Ureter (tissue), 1 donor: ENCODE measurements around the gene LMTK3. TPM values are rescaled to one million over a fixed set of nuclear protein-coding genes. Genes with fewer than 3 reads are reported as not detected.

Experiments
- DNase-seq: peaks from one replicate; pipeline ENCODE4 v3.0.0-alpha.2; 2020; ENCODE audit warnings: low spot score
- total RNA-seq: library from RNA; stranded (reverse); gene quantifications from one replicate; pipeline ENCODE4 v1.2.4, GENCODE V29; 2023
- donor health status: DM: yes; HTN: yes; CAD: no.

The LMTK3 gene
- total RNA-seq, 1 donor from 2014 or later, result 5.1 TPM

DNA sequence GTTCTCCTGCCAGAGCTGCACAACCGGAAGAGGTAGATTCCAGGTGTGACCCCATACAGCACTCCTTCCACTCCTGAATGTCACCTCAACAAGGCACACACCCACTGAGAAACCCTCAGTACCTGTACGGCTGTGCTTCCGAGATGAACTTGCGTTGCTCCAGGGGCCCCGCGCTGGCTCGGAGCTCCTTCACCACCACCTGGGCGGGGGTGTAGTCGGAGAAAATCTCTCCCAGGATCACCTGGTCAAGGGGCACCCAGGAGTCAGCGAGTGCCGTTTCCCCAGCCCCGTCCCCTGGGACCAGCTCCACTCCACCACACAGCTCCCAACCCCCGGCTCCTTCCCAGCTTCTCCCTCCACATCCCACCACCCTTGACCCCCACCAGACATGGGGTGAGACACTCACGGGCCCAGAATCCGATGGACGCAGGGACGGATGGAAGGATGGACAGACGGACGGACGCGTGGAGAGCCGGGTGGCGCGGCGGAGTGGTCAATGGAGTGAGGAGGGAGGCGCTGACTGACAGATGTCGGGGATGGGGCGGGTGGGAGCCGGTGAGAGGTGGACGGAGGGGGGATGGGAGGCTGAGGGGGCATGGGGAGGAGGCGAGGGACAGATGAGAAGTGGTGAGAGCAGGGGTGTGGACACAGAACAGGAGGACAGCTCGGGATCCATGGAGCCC lies 2.8 kb downstream of the LMTK3 start:
- no peak for DNase-seq

DNA sequence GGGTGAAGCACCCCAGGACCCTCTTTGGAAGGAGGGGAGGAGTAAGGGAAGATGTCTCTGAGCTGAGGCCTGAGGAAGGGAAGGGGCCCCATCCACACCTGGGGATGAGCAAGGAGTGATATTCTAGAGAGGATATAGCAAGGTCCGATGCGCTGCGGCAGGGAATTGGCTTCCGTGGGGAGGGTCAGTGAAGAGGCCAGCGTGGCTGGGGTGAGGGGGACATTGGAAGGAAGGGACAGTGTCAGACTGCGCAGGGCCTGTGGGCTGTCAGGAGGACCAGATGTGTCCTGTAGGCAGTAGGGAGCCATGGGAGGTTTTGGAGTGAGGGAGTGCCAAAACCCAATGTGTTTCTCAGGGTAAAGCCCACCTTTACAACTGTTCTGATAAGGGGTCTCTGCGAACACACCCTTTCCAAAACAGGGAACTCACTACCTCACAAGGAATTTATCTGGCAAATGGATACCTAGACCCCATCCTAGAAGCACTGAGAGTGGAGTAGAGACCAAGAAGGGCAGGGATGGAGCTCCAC lies 3.7 kb downstream of the LMTK3 start:
- DNase-seq, result no peak

DNA sequence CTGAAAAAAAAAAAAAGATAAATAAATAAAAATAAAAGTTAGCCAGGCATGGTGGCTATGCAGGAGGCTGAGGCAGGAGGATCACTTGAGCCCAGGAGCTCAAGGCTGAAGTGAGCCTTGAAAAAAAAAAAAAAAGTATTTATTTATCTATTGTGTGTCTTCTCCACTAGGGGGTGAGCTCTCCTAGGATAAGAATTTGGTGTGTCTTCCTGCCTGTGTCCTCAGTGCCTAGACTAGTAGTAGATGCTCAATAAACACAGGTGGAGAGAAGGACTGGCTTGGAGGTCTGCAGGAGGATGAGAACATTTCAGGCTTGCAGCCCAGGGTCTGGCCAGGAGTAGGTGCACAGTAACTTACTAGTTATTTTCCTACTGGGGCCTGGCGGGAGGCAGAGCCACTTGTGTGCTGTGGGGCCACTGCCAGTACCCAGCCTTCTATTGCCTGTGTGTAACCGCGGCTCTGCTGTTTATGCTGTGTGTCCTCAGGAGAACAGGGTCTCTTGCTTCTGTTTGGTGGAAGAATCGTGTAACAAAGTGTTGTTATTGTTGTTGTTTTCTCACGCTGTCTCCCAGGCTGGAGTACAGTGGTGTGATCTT lies 5.4 kb downstream of the LMTK3 start:
- DNase-seq, result no peak

DNA sequence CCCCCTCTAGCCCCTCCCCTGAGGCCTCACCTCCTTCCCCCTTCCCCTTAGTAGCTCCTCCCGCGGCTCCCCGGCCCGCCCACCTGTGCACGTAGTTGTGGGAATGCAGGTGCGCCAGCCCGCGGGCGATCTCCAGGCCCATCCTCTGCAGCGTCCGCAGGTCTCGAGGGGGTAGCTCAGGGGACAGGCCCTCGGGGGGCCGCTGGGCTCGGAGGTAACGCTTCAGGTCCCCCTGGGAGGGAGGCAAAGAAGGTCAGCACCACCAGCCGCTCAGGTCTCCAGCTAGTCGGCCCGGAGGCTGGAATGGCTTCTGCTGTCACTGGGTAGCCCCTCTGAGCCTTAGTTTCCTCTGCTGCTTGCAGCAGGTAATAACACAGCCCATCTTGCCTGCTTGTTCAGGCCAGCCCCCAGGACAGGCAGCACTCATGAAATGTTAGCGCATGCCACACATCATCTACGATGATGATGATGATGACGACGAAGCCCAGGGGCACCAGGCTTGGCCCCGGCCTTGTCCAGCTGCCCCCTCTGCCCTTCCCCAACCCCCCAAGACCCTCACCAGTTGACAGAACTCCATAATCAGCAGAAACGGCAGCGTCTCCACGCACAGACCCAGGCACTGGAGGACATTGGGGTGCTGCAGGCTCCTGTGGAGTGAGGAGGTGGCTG lies 9.2 kb downstream of the LMTK3 start:
- DNase-seq, result no peak

DNA sequence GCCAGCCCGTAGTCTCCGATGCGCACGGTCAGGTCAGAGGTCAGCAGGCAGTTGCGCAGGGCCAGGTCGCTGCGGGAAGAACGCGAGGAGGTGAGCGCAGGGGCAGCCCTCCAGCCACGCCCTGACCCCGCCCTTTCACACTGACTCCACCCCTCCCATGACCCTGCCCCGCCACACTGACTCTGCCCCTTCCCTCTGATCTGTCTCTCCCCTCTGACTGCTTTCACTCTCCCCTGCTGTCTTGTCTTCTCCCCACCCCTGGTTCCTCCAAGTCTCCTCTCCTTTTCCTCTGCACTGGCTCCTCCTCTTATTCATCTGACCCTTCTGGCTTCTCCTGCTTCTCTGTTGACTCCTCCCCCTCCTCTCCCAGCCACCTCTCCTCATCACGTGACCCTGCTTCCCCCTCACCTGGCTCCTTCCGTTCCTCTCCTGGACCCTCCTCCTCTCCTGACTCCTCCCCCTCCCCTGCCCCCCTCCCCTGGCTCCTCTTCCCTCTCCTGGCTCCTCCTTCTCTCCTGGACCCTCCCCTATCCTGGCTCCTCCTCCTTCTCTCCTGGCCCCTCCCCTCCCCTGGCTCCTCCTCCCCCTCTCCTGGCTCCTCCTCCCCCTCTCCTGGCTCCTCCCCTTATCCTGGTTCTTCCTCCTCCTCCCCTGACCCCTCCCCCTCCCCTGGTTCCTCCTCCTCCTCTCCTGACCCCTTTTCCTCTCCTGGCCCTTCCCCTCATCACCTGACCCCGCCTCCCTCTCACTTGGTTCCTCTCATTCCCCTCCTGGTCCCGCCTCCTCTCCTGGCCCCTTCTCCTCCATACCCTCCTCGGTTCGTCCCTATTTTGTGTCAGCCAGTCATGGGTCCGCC lies 9.9 kb downstream of the LMTK3 start:
- DNase-seq, result peak; percentile 95

DNA sequence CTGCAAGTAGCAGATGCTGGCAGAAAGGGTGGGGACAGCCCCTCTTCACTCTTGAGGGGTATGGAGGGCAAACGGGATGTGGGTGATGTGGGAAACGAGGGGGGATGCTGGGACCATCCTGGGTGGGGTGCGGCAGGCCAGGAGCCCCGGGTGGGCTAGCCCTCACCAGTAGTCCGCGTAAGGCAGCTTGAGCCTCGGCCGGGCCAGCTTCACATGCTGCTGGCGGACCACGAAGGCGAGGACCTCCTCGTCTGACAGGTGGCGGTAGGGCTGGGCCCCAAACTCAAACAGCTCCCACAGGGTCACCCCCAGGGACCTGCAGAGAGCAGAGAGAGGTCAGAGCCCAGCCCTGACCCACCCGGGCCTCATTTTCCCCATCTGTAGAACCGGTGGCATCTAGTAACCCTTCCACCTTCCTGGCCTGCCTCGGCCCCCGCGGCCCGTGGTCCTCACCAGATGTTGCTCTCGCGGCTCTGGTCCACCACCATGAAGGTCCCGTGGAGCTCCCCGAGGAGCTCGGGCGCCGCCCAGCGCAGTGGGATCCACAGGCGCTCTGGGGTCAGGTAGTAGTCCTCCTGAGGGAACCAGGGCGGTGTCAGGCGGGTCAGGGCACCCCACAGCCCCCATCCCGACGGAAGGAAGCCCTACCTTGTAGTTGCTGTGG lies 10.7 kb downstream of the LMTK3 start:
- peak; percentile 46 for DNase-seq

DNA sequence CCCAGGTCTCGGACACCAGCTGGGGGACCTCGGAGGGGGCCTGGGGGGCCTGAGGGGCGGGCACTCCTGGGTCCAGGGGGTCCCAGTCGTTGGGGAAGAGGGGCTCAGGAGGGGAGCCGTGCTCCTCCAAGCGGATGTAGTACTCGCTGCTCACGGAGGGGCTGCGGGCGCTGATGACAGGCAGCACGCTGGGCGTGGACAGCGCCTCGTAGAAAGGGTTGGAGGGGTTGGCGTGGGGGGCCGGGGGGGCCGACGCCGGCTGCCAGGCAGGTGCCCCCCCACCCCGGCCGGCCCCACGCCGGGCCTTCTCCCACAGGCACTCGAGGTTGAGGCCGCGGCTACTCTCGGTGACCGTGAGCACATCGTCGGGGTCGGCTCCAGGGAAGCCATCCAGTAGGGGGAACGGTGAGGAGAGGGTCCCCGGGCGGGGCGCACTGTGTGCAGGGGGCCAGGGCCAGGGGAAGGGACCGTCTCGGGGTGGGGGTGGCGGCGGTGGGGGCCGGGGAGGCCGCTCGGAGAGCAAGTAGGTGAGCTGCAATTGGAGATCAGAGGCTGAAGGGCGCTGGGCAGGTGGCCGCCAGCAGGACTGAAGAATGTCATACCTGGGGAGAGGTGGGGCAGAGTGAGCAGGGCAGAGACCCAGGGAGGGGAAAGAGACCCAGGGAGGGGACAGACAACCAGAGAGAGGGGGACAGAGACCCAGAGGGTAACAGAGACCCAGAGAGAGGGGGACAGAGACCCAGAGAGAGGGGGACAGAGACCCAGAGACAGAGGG lies 12.1 kb downstream of the LMTK3 start:
- peak; percentile 45 for DNase-seq

GRCh38 chr19:48498595-48499311 lies 12.9 kb downstream of the LMTK3 start:
- DNase-seq, result peak; percentile 43

DNA sequence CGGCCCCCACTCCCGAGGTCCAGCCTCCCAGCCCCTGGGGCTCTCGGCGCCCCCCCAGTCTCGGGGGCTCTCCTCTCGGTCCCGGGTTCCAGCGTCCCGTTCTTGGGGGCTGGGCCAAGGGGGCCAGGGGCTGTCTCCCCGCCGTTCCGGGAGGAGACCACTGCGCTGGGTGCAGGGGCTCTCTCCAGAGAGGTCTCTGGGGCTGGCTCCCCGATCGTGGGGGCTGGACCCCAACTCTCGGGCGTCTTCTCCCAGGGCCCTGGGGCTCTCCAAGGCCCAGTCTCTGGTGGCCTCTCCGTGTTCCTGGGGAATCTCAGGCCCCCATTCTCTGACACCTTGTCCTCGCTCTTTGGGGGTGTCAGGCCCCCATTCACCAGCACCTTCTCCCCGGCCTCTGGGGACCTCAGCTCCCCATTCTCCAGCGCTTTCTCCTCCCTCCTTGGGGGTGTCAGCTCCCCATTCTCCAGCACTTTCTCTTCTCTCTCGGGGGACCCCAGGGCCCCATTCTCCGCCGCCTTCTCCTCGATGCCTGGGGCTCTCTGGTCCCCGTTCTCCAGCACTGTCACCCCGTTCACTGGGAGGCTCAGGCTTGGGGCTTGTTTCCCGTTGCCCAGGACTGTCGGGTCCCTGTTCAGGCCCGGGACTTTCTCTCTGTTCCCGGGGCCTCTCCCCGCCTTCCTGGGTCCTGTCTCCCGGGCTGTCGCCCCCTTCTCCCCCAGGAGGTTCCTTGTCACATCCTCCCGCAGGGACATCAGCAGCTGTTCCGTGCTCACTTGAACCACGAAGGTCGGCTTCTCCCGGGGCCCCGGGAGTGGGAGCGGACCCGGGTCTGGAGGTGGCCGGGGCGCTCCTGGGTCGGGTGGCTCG lies 13.7 kb downstream of the LMTK3 start:
- peak; percentile 43 for DNase-seq

DNA sequence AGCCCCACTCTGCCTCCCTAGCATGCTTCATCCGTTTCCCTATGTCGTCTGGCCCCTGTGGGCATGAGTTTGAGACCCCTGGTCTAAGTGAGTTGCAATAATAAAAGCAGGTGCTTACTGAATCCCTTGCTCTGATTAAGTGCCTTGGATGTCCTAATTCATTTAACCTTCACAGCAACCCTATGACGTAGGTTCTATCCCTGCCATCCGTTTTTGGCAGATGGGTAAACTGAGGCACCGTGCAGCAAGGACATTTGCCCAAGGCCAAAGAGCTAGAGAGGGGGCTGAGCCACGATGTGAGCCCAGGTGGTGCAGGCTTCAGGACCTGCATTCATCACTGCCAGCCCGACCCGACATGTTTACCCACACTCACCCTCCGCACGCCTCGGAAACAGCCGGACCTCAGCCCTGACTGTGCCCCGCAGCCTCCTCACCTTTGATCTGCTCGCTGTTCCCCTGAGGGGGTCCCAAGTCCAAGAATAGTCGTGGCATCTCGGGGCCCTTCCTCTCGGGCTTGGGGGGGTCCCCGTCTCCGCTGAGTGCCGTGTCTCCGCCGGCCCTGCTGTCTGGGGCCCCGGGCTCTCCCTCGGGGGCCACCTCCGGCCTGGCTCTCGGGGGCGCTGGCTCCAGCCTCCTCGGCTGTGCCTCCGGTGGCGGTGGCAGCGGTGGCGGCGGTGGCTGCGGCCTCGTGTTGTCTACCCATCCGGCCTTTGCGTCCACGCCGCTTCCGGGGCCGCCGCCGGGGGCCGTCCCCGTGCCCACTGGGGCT lies 14.5 kb downstream of the LMTK3 start:
- no peak for DNase-seq

- peak; percentile 43 for DNase-seq
Observed at GRCh38 chr19:48495396-48495795, 16.2 kb downstream of the LMTK3 start.

GRCh38 chr19:48493718-48494401 lies 17.8 kb downstream of the LMTK3 start:
- peak; percentile 49 for DNase-seq

DNA sequence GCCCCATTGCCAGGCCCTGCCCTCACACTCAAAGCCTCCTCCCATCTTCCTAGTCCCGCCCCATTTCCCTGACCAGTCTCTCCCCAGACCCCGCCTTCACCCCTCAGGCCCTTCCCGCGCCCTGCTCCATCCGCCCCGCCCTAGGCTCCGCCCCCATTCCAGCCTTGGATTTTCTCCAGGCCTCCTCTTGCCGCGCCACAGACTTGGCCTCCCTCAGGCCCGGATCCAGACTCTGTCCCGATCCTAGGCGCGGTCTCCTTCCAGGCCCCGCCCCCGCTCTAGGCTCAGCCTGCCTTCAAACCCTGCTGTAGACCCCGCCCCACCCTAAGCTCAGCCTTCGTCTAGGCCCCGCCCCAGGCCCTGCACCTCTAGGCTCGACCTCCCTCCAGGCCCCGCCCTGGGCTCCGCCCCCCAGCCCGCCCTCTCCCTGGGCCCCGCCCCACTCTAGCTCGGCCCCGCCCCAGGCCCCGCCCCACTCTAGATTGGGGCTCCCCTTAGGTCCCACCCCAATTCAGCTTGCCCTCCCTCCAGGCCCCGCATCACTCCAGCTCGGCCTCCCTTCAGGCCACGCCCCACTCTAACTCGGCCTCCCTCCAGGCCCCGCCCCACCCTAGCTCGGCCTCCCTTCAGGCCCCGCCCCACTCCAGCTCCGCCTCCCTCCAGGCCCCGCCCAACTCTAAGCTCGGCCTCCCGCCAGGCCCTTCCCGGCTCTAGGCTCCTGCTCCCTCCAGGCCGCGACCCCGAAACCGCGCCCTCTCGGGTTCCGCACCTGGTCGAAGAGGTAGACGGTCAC lies 18.5 kb downstream of the LMTK3 start:
- DNase-seq, result peak; percentile 97

DNA sequence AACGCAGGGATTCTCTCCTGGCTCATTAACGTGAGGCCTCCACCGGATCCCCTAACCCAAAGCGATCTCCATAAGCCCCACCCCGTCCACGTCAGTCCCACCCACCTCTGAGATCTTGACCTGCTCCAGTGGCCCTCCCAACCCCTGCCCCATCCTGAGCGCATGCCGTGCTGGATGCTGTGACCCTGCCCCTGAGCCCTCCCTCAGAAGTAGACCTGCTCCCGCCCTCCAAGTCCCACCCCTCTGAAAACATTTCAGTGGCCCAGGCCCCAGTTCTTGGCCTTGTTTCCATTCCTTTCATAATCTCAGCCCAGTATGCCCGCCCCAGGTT lies 19.9 kb downstream of the LMTK3 start:
- peak; percentile 45 for DNase-seq

GRCh38 chr19:48490981-48491792 lies 20.4 kb downstream of the LMTK3 start:
- peak; percentile 61 for DNase-seq

GRCh38 chr19:48489608-48490216 lies 21.9 kb downstream of the LMTK3 start:
- DNase-seq, result peak; percentile 81
